A549 (cell line): Measurements from ENCODE around the gene SAPCD1. TPM values are rescaled to one million over a fixed set of nuclear protein-coding genes. Genes with fewer than 3 reads are reported as not detected.

Source experiments
- ATAC-seq, 2 experiments: fragments of 200-7000 bp in 1 of 2; fragments of >200 bp in 1 of 2; cut with Nextera tagmentation in 1 of 2; cut with Tn5 transposase in 1 of 2; 3 replicates each; pipeline versions ENCODE4 v1.8.0 to v1.9.1; 2018 to 2020; ENCODE audit warnings: mild to moderate bottlenecking in 1 of 2, moderate library complexity in 1 of 2
- CTCF ChIA-PET: fragments of 300-600 bp; sonication (Branson Sonifier 250); formaldehyde crosslinking; extraction: SDS; loops from one replicate; lab custom pipeline; 2021; ENCODE audit warnings: antibody characterized with exemption, inconsistent platforms; lab: Yijun Ruan, JAX
- POLR2A ChIA-PET: fragments of 350-600 bp; formaldehyde crosslinking; extraction: SDS; loops from one replicate; lab custom pipeline; 2021; ENCODE audit warnings: antibody characterized with exemption, inconsistent platforms; lab: Yijun Ruan, JAX
- DNase-seq, 2 experiments: peaks; one replicate each; pipeline versions ENCODE4 v3.0.0 to v3.0.0-alpha.2; 2011 to 2016; ENCODE audit warnings: low read depth in 1 of 2, low spot score in 1 of 2
- FAIRE-seq: peaks from 2 replicates; lab custom pipeline; 2011; peaks lifted over from hg19 to GRCh38; lab: Jason Lieb, UNC
- H3K27ac ChIP-seq, 2 experiments: fragments of >200 bp; sonication (Bioruptor Twin); formaldehyde crosslinking; 3 replicates each; pipeline ENCODE4 v1.5.1; 2016 to 2017
- H3K4me1 ChIP-seq: fragments of >200 bp; sonication (Bioruptor Twin); formaldehyde crosslinking; 3 replicates; pipeline ENCODE4 v1.6.1; 2016
- H3K4me2 ChIP-seq: fragments of >200 bp; sonication (Bioruptor Twin); formaldehyde crosslinking; 3 replicates; pipeline ENCODE4 v1.6.1; 2016
- H3K4me3 ChIP-seq: fragments of >200 bp; sonication (Bioruptor Twin); formaldehyde crosslinking; 3 replicates; pipeline ENCODE4 v1.5.1; 2016
- H3K9me3 ChIP-seq: fragments of >200 bp; sonication (Bioruptor Twin); formaldehyde crosslinking; 3 replicates; pipeline ENCODE4 v1.6.1; 2016
- BHLHE40 ChIP-seq: IDR thresholded peaks from 2 replicates; pipeline ENCODE4 v1.6.1; 2012; ENCODE audit warnings: low read depth, low read length, inconsistent platforms
- CBX8 ChIP-seq: fragments of 200-600 bp; sonication (generic); IDR thresholded peaks from 2 replicates; pipeline ENCODE4 v1.6.1; 2016
- CHD2 ChIP-seq: fragments of 150-350 bp; IDR thresholded peaks from 2 replicates; pipeline ENCODE4 v1.6.1; 2014; ENCODE audit warnings: low read length; ENCODE audit not compliant: partially characterized antibody
- CHD4 ChIP-seq: fragments of 200-600 bp; sonication (generic); IDR thresholded peaks from 2 replicates; pipeline ENCODE4 v1.6.1; 2016; ENCODE audit warnings: antibody characterized with exemption, mild to moderate bottlenecking, borderline replicate concordance
- ESRRA ChIP-seq: fragments of 150-350 bp; IDR thresholded peaks from 2 replicates; pipeline ENCODE4 v1.6.1; 2014; ENCODE audit warnings: mild to moderate bottlenecking, low read length, borderline replicate concordance
- FOSB ChIP-seq: fragments of 250-450 bp; sonication (Bioruptor Pico); IDR thresholded peaks from 2 replicates; pipeline ENCODE4 v1.5.0; 2020; ENCODE audit warnings: mild to moderate bottlenecking, moderate library complexity
- JUN ChIP-seq, 2 experiments: fragments of >200 bp; sonication (Bioruptor Twin); formaldehyde crosslinking; IDR thresholded peaks; 2 replicates in 1 of 2; 3 replicates in 1 of 2; pipeline ENCODE4 v1.6.1; 2016 to 2017
- MAFK ChIP-seq: fragments of 450-650 bp; IDR thresholded peaks from 2 replicates; pipeline ENCODE4 v1.6.1; 2014; ENCODE audit not compliant: partially characterized antibody
- NFE2L2 ChIP-seq: fragments of 150-350 bp; conservative IDR thresholded peaks from 2 replicates; pipeline ENCODE4 v1.6.1; 2014; ENCODE audit warnings: low read length
- PHF8 ChIP-seq: fragments of 200-600 bp; sonication (generic); IDR thresholded peaks from 2 replicates; pipeline ENCODE4 v1.6.1; 2016; ENCODE audit warnings: low read depth, mild to moderate bottlenecking, antibody characterized with exemption, moderate library complexity, borderline replicate concordance
- RAD21 ChIP-seq, 2 experiments: fragments of >200 bp in 1 of 2; sonication (Bioruptor Twin) in 1 of 2; formaldehyde crosslinking in 1 of 2; IDR thresholded peaks in 1 of 2; conservative IDR thresholded peaks in 1 of 2; 2 replicates in 1 of 2; 3 replicates in 1 of 2; pipeline ENCODE4 v1.6.1; 2012 to 2018; ENCODE audit warnings: inconsistent platforms in 1 of 2
- SMC3 ChIP-seq: fragments of >200 bp; sonication (Bioruptor Twin); formaldehyde crosslinking; IDR thresholded peaks from 3 replicates; pipeline ENCODE4 v1.6.1; 2018; ENCODE audit warnings: inconsistent platforms
- ZC3H11A ChIP-seq: fragments of 450-650 bp; IDR thresholded peaks from 2 replicates; pipeline ENCODE4 v1.6.1; 2014; ENCODE audit warnings: antibody characterized with exemption, mild to moderate bottlenecking
- whole genome bisulfite sequencing: methylation state at CpG from one replicate; pipeline ENCODE4 v1.1.6; 2017; ENCODE audit errors: missing lambda C conversion rate; 5-methylcytosine and 5-hydroxymethylcytosine counted together
- polyA plus RNA-seq, 4 experiments: library from polyadenylated mRNA; depleted of rRNA in 3 of 4; stranded (reverse); fragments of >200 nt; fragmentation: RNase III in 1 of 4; extraction: RNeasy Plus Mini Kit Qiagen cat#74134 plus additional on column Dnase treatment in 1 of 4; gene quantifications; 2 replicates in 3 of 4; 3 replicates in 1 of 4; pipeline ENCODE4 v1.2.3, GENCODE V29; 2011 to 2017
- TF ChIP-seq, protein P1 (sequence below): IDR thresholded peaks from 2 replicates; pipeline ENCODE4 v1.6.1; 2012
- TF ChIP-seq, protein P2 (sequence below): fragments of >200 bp; sonication (Bioruptor Twin); formaldehyde crosslinking; IDR thresholded peaks from 3 replicates; pipeline ENCODE4 v1.5.1; 2016
- TF ChIP-seq, protein P3 (sequence below): IDR thresholded peaks from 2 replicates; pipeline ENCODE4 v1.6.1; 2012

Gene SAPCD1
- polyA plus RNA-seq, 2 of the 4 experiments (the other 2 are of a cell fraction), result 5.8 to 6.9 TPM

DNA sequence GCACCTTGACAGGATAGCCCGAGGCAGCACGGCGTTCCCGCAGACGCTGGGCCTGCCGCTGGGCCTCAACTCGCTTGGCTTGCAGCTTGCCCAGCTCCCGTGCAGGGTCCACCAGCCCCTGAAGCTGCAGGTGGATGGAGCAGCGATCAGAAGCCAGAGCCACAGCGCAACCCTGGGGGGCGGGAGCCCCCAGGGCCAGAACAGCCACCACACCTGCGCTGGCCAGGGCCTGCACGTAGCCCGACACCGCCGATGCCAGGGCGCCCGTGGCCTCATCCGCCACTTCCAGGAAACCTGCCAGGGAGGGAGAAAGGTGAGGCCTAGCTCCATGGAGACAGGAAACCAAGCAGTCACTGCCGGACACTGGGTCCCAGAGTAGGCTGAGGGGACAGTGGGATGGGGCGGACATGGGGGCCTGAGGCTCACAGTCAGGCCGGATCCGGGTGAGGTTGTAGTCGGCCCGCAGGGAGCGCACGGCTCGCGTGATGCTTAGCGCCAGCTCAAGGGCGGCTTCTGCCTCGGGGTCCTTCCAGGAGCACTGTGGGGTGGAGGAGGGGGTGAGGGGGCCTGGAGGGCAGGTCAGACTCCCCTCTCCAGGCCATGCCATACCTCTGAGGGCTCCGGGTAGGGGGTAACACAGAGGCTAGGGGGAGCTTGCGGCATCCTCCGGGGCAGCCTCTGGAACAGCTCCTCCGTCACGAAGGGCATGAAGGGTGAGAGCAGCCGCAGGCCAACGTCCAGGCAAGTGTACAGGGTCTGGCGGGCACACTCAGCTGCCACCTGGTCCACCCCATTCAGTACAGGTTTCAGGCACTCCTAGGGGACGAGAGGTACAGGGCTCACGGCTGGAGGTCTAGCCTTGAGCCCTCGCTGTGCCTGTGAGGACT is 16.8 kb downstream of the SAPCD1 start:
- no peak overlapping the region for H3K4me2 ChIP-seq
- H3K4me1 ChIP-seq, result peaks cover 32% of the 10 kb centered on the region
- TF ChIP-seq, protein P1, sequence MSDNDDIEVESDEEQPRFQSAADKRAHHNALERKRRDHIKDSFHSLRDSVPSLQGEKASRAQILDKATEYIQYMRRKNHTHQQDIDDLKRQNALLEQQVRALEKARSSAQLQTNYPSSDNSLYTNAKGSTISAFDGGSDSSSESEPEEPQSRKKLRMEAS, result no peak
- ChIA-PET CTCF (interaction anchor here (0.5 to 3.6 kb wide), 9 partner anchors 9 to 117 kb away, joined by 3 to 17 read pairs (median 4); partner anchors contain the start of genes LY6G5C and VARS1), POLR2A (interaction anchor here (0.5 to 1.0 kb wide), 2 partner anchors 48 to 120 kb away, joined by 4 to 6 read pairs; partner anchors contain the start of gene HSPA1B)
- 91% methylated on average over 15 of the region's 43 CpGs for WGBS
- no peak overlapping the region for H3K4me3 ChIP-seq
- no peak overlapping the region for H3K27ac ChIP-seq
- no peak for FAIRE-seq
- no peak for DNase-seq
- ATAC-seq, result no peak
- H3K9me3 ChIP-seq, result no peaks in the 10 kb centered on the region

DNA sequence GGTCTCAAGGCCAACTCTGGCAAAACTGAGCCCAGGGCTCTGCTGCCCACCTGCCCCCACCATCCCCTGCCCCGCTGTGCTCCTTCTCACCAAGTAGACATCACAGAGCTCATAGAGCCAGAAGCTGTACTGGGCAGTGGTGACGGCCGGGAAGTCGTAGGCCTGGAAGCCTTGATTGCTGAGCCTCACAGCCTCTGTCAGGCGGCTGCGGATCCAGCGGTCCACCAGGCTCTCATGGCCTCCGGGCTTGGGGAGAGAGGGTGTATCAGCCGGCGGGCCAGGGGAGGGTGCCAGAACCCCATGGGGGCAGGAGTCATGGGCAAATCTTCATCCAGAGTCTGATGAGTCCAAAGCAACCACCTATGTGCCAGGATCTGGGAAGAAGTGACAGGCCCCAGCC is 17.5 kb downstream of the SAPCD1 start:
- no peaks in the 10 kb centered on the region for H3K9me3 ChIP-seq
- no peak for FAIRE-seq
- POLR2A ChIA-PET, result no interaction called here
- H3K27ac ChIP-seq, result no peak overlapping the region
- no peak for ATAC-seq
- no peak for DNase-seq
- no peak overlapping the region for H3K4me2 ChIP-seq
- H3K4me1 ChIP-seq, result peaks cover 31% of the 10 kb centered on the region
- CTCF ChIA-PET, result interaction anchor here (0.5 to 3.6 kb wide), 7 partner anchors 8 to 117 kb away, joined by 3 to 17 read pairs (median 5); partner anchors contain the start of gene VARS1
- TF ChIP-seq CHD4, result no peak
- TF ChIP-seq PHF8, result no peak
- no peak for TF ChIP-seq MAFK
- TF ChIP-seq FOSB (CRISPR knock-in tag), result no peak
- TF ChIP-seq, protein P2, sequence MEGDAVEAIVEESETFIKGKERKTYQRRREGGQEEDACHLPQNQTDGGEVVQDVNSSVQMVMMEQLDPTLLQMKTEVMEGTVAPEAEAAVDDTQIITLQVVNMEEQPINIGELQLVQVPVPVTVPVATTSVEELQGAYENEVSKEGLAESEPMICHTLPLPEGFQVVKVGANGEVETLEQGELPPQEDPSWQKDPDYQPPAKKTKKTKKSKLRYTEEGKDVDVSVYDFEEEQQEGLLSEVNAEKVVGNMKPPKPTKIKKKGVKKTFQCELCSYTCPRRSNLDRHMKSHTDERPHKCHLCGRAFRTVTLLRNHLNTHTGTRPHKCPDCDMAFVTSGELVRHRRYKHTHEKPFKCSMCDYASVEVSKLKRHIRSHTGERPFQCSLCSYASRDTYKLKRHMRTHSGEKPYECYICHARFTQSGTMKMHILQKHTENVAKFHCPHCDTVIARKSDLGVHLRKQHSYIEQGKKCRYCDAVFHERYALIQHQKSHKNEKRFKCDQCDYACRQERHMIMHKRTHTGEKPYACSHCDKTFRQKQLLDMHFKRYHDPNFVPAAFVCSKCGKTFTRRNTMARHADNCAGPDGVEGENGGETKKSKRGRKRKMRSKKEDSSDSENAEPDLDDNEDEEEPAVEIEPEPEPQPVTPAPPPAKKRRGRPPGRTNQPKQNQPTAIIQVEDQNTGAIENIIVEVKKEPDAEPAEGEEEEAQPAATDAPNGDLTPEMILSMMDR, result no peak
- no peak for TF ChIP-seq JUN (IDR thresholded peaks at IDR 0.05)
- 100% methylated on average over 1 of the region's 10 CpGs for WGBS
- H3K4me3 ChIP-seq, result no peak overlapping the region

DNA sequence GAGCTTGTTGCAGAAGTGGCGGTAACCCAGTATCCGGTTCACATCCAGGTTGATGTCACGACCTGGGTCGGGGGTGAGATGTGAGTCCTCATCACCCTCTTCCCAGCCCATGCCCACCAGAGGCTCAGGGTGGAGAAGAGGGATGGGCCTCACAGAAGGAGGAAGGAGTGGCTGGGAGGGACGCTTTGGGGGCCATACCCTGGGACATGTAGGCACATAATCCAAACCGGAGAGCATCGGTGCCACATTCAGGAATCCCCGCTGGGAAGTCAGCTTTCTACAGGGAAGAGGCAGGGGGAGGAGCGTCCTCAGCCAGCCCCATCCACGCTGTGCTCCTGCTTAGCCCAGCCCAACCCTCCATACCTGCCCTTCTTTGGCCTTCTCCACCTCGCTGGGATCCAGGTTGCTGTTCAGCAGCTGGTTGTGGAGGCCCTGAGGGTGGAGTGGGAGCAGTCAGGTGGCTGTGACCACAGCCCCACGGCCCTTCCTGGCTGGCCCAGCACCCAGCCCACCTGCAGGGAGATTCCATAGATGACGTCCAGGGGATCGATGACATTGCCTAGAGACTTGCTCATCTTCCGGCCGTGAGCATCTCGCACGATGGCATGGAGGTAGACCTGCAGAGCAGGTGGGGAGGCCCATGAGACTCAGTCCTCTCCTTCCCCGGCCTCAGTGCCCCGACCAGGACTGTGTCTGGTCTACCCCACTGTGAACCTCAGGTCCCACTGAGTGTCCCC is 18.2 kb downstream of the SAPCD1 start:
- no peak for ATAC-seq
- no peak for FAIRE-seq
- 85% methylated on average over 10 of the region's 20 CpGs for WGBS

DNA sequence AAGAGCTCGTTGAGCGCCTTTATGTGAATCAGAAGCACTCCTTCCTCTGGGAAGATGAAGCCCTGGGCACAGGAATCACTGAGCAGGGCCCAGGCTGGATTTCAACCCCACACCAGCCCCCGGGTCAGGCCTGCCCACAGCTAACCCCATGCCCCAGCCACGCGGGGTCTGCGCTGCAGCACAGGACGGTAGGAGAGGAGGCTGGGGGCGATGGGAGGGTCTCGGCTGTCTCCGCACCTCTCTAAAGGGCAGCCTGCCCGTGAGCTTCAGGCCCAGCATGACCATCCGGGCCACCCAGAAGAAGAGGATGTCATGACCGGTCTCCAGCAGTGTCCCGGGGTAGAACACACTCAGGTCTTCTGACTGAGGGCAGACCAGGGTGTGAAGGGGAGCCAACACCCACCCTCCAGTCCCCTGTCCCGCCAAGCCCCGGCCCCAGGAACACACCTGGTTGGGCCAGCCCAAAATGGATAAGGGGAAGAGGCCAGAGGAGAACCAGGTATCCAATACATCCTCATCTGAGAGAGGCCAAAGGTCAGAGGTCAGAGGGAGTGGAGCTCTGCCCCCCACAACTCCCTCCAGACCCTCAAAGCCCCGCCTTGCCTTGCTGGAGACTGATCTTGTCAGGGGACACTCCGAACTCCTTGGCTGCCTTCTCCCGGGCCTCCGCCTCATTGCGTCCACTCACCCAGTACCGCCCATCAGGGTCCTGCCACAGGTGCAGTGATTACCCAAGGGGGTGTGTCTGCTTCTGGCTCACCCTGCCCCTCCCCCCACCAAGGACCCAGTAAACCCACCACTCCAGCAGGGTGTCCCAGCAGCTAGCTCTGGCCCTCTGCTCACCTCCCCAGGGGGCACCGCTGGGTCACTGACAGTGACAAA is 19.0 kb downstream of the SAPCD1 start:
- ATAC-seq, result no peak
- TF ChIP-seq RAD21 (conservative IDR thresholded peaks at IDR 0.05 in 1 of 2, IDR thresholded peaks at IDR 0.05 in 1 of 2) (no peak), ESRRA (no peak), FOSB (CRISPR knock-in tag) (no peak), SMC3 (no peak), ZC3H11A (no peak), CBX8 (no peak), CHD2 (no peak)
- TF ChIP-seq, protein P3, sequence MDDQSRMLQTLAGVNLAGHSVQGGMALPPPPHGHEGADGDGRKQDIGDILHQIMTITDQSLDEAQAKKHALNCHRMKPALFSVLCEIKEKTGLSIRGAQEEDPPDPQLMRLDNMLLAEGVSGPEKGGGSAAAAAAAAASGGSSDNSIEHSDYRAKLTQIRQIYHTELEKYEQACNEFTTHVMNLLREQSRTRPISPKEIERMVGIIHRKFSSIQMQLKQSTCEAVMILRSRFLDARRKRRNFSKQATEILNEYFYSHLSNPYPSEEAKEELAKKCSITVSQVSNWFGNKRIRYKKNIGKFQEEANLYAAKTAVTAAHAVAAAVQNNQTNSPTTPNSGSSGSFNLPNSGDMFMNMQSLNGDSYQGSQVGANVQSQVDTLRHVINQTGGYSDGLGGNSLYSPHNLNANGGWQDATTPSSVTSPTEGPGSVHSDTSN, result no peak

More for the DNA sequence above, 18.2 kb downstream of the SAPCD1 start:
- no peak overlapping the region for H3K4me3 ChIP-seq
- H3K4me2 ChIP-seq, result no peak overlapping the region
- ChIA-PET CTCF (interaction anchor here (0.7 to 3.6 kb wide), 6 partner anchors 7 to 22 kb away, joined by 3 to 17 read pairs (median 6); partner anchors contain the start of gene VARS1), POLR2A (no interaction called here)
- DNase-seq, result no peak
- TF ChIP-seq NFE2L2 (no peak), BHLHE40 (no peak)
- H3K9me3 ChIP-seq, result no peaks in the 10 kb centered on the region
- peaks cover 23% of the 10 kb centered on the region for H3K4me1 ChIP-seq
- H3K27ac ChIP-seq, result no peak overlapping the region

More for the DNA sequence above, 19.0 kb downstream of the SAPCD1 start:
- no peak for DNase-seq
- no peak overlapping the region for H3K4me3 ChIP-seq
- H3K4me1 ChIP-seq, result peaks cover 15% of the 10 kb centered on the region
- POLR2A ChIA-PET, result no interaction called here
- no peak overlapping the region for H3K27ac ChIP-seq
- CTCF ChIA-PET, result interaction anchor here (1.1 to 3.6 kb wide), 5 partner anchors 8 to 14 kb away, joined by 3 to 17 read pairs (median 5); partner anchors contain the start of gene VARS1
- FAIRE-seq, result no peak
- no peaks in the 10 kb centered on the region for H3K9me3 ChIP-seq
- H3K4me2 ChIP-seq, result no peak overlapping the region
- 93% methylated on average over 23 of the region's 23 CpGs for WGBS
